Fibroblast of skin of back (primary cell): ENCODE data around the gene MMD.
"Not testable (repeated sequence)": the region's sequence is repeated elsewhere in the genome, so short reads cannot be mapped to it uniquely, and the experiment has no call there.

Experiments used
- DNase-seq: peaks from one replicate; pipeline ENCODE4 v3.0.0-alpha.2; 2013

Gene MMD

DNA sequence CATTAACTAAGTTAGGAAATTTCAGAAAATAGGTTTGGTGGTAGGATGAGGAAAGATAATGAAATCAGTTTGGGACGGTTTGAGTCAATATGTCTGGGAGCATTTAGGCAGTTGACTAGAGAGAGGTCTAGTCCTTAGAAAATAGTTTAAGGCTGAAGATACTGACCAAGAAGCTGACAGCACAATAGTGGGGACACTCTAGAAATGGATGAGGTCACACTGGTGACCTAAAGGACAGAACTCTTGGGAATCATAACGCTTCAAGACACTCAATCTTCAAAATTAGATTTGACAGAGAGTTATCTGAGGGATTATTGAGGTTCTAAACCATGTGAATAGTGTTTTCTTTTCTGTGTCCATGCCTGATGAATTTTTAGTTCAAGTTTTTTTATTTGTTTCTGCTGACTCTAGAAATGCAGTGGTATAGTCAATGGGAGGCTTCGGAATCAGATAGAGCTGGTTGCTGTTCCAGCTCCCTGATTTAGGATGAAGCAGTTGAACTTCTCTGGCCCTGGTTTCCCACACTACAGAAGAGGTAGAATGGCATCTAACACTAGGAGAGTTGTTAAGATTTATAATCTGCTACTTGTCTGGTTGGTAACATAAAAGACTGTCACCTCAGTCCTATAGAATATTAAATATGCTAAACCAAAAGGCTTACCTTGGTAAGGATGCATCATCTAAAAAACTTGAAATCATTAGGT is 29.7 kb downstream of the MMD start:
- DNase-seq: no peak

DNA sequence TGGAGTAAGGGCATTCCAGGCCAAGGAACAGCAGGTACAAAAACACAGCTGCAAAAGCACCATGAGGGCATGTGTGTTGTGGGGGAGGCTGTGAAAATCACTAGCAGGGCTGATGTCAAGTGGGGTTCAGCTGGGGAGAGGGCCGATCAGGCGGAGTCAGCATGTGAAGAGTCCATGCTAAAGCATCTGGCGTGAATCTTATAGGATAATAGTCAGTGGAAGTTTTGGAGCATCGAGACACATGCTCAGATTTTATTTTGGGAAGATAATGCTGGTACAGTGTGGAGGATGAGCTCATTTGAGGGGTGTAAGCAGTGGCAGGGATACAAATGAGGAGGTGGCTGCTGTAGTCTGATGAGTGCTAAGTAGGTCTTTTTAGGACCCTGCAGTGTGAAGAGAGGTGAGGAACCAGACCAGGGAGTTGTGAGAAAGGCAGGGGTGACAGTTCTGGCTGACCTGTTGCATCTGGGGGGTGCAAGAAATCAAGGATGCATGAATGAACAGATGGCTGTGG is 30.3 kb downstream of the MMD start:
- DNase-seq: no peak

DNA sequence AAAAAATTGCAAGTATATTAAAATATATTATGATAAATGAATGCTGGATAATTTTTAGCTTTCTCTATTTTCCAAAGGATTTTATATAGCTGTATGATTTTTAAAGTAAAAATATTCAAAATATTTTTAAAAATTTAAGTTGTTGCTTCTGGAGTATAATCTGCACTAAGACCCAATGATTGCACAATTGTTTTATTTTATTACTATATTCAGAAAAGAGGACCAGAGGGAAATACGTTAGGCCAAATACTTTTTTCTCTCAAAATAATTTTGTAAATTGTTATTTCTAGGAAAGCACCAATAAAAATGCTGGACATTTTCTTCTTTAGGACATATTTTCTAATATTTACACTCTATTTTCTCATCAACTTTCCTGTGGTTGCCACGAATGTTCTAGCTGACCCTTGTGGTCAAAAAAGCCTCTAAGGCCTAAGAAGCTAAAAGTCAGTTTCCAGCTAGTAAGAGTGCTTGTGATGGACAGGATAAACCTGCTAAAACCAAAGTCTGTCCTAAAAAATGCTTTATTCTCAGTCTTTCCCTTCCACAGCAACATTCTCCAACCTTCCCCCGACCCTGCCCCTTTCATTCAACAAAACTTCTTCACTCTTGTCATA is 31.2 kb downstream of the MMD start:
- no peak for DNase-seq

DNA sequence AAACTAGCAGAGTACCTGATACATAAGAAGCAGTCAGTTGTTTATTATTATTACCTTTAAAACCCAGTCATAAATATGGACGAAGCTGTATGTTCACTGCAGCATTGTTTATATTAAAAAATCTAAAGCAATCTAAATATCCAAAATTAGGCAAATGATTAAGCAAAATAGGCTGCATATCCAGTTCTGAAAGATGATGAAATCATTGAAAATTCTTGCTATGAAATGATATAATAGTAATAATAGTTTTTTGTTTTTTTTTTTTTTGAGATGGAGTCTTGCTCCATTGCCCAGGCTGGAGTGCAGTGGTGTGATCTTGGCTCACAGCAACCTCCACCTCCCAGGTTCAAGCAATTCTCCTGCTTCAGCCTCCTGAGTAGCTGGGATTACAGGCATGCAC is 31.9 kb downstream of the MMD start:
- not testable (repeated sequence) for DNase-seq

DNA sequence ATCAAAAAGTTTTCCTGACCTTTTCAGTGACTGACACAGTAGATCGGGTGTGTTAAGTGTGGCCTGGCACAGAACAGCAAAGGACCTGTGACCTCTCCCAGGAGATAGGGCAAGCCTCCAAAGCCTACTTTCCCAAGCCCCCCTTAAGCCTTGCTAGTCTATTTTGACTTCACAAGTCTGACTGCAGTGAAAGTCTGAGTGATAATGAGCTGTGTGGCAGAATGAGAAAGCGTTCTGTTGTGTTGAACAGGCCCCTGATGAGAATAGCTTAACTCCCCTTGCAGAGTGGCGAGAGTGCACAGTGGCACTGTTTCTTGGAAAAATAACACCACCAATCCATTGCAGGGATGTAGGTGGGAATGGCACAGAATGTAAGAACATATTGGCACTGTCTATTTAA is 32.8 kb downstream of the MMD start:
- no peak for DNase-seq

DNA sequence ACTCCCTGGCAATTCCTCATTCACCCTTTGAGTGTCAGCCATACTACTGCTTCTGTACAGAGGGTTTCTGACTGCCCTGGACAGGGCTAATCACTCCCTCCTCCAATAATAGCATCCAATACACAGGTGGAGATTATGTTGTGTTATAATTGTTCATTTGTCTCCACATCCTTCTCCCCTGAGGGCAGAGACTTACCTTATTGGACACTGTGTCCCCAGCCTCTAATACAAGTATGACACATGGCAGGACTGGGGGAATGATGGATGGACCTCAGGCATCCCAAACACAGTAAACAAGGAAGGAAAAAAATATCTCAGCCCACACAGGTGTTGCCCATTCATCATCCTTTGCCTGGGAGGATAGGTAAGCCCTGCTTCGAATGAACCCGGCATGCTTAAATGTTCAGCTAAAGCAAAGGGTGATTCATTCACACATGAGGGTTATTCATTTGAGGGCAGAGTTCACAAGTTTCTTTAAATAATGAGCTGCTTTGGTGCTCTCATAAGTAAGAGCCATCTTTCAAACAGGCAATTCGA is 34.8 kb downstream of the MMD start:
- no peak for DNase-seq

DNA sequence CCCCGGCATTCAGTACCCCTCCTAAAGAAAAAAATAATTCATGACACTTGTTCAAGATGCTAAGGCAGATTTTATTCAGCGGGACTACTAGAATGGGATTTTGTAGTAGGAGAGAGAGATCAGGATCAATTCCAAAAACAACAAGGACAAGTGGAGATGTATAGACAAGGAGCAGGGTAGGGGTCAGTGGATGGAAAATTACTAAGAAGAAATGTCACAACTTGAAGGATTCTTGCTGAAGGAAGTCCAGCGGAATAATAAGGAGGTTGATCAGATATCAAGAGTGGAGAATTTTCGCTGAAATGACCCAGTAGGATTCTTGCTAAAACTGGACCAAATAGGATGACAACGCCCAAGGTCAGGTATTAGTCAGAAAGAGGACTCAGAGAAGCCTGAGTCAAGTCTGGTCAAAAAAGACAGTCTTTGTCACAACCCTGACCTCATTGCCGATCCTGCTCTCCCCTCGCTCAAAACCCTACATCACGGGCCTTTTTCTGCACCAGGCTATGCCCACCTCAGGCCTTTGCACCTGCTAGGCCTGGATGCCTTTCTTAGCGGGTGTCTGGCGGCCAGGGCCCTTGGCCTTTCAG is 36.9 kb downstream of the MMD start:
- no peak for DNase-seq

DNA sequence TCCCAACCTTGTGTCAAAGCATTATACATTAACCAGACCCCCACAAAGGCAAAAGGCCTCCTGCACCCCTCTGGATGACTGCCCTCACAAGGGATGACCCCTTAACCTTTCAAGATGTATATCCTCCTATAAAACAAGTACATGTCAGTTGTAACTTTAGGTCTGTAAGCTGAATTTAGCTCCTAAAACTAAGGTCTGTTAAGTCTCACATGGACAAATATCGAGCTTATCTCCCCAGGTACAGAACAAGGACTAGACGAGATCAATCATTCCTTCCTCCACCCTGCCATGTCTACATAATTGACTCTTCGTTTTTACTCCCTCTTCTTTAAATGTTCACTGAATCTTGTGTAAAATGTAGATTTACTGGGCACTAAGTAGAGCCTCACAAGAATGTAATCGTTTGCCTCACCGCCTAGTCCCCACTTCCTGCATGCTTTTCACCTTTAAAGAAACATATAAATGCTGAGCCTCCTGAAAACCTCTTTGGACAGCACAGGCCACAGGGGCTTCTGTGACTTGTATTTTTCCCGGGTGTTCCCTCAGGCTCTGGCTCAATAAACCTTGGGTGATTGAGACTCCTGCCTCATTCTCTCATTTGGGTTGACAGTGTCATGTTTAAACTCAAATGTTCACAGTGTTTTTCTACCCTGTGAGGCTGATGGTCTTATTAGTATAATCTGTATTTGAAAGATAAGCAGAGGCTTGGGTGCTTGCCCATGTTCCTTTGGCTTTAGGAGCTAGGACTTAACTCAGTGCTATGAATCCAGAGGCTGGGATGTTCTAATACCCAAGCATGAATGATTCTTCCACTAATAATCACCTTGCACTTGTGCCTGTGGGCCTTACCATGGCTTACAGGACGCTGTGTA is 37.6 kb downstream of the MMD start:
- DNase-seq: no peak

DNA sequence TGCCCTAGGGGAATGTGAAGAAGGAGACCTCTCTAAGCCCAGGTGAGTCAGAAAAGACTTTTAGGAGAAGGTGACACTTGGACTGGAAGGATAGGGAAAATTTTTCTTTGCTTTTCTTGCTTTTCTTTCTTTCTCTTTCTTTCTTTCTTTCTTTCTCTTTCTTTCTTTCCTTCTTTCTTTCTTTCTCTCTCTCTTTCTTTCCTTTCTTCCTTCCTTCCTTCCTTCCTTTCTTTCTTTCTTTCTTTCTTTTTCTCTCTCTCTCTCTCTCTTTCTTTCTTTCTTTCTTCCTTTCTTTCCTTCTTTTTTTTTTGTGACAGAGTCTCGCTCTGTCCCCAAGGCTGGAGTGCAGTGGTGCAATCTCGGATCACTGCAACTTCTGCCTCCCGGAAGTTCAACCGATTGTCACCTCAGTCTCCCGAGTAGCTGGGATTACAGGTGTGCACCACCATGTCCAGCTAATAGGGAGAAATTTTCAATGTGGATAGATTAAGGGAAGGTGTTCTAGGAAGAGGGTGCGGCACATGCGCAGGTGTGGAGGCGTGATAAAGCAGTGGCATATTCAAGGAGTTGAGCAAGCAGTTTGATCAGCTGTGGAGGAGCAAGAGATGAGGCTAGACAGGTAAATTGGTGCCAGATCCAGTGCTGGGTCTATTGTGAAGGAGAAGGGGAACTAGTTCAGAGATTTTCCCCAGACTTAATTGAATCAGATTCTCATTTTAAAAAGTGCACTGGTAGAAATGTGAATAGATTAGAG is 40.4 kb downstream of the MMD start:
- no peak for DNase-seq

DNA sequence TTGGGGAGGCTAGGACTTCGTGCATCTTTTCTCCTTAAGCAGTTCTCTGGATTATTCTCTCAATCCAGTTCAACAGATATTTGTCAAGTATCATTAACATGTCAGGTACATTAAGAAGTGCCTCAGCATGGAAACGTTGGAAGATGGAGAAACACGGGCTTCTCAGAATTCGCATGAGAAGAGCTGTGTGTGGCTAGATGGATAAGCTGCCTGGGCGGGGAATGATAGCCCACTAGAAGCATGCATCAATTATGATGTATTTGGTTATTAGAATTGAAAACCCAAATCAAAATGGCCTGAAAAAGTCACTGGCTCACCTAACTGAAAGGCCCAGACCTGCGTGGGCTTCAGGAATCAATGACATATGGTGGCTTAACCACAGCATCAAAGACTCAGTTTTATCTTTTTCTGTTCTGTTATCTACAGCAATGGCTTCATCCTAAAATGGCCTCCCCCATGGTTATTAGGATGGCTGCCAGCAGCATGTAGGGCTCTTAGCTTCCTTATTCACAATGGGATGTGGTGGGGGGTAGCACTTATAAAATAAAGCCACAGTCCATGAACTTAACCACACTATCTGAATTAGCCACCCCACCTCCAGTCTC is 43.9 kb downstream of the MMD start:
- no peak for DNase-seq

DNA sequence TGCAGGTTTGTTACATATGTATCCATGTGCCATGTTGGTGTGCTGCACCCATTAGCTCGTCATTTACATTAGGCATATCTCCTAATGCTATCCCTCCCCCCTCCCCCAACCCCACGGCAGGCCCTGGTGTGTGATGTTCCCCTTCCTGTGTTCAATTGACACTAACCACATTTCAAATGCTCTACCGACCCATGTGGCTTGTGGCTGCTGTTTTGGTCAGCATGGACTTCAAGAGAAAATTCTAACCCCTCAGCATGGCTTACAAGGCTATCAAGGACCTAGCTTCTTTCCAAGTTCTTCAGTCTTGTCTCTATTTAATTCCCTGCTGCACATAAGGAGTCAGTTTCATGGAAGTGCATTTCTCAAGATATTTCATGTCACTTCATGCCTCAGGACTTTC is 52.9 kb downstream of the MMD start:
- DNase-seq: no peak

DNA sequence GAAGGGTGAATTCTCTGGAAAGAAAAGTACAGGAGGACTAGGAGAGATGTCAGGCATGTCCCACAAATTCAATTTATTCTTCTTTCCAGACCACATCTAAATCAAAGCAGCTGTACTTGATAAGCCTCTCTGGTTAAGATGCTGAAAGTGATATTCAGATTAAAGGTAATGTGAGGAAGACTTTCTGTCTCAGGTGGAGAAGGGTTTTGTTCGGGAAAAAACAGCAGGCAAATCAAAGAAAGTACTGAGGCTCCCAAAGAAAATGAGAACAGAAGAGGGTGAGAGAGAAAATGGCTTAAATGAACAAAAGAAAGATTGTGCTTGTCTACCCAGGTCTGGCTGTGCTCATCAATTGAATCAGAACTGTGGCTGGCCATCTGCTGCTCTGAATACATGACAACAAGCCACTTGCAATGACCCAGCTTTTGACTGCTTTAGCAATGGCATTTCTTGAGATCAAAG is 55.6 kb downstream of the MMD start:
- no peak for DNase-seq

DNA sequence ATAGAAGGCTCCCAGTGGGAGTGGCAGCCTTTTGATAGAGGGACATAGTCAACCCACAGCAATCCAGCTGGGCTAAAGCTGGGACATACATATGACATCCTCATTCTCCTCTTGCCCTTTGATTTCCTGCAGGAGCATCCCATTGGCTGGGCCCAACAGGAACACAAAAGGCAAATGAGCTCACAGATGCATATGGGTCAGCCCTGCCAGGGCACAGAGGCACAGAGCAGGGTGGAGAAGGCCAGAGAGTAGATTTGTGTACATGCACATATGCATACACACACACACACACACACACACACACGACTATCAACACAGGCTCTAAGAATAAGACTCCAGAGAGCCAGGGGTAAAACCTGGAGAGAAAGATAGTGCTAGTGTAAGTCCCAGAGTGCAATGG is 58.6 kb downstream of the MMD start:
- DNase-seq: no peak

DNA sequence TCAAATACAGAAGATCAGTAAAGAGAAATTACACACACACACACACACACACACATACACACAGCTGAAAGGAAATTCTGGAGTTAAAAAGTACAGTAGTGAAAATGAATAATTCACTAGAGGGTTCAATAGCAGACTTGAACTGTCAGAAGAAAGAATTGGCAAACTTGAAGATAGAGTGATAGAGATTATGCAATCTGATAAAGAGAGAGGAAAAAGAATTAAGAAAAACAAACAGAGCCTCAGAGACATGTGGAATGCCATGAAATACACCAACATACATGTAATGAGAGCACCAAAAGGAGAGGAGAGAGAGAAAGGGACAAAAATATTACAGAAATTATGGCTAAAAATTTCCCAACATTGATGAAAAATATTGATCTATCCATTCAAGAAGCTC is 60.7 kb downstream of the MMD start:
- no peak for DNase-seq

DNA sequence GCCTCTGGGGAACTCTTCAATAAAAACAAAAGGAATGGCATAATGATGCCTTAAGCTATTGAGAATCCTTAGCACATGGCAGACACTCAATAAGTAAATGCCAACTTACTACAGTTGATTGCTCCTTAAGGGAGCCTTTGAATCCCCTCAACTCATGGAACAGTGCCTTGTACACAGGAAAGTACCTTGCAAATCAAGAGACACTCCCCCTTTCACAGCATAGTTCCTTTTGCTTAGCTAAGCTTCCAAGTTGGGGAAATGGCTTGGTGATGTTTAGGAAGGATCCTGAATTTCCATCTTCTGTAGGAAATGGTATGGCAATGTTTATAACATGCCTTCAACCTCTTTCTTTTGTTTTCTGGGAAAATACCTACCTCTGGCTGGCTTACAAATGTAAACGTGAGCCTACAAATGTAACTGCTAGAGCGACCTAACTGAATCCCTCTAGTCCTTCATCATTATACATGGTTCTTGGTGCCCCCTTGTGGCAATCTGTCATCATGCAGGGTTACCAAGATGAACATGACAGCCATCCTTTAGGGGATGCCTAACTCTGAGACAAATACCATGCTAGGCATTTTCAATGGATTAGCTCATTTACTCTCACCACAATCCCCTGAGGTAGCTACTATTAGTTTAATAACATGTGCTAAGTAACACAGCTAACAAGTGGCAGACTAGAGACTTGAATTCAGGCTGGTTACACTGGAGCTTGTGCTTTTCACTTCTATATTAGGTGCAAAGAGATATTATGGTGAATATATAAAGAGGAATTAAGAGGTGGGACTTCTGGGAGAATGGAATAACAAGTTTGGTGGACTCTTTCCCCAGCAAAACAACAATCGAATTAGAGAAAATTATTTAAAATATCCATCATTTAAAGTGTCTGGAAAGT is 65.0 kb downstream of the MMD start:
- peak; percentile 66 for DNase-seq

DNA sequence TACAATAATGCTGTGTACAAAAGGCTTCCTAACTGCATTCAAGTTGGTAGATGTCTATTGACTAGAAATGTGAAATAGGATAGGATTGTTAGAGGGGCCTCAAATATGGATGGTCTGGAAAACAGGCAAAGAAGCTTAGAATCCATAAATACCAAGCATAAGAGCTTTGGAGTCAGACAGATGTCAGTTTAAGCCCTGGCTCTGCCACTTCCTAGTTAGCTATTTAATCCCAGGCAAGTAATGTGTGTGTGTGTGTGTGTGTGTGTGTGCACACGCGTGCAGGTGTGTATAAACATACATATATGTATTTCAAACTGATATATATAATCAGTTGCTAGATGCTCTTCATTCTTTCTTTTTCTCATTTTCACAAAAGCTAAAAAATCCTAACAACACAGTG is 66.7 kb downstream of the MMD start:
- no peak for DNase-seq

DNA sequence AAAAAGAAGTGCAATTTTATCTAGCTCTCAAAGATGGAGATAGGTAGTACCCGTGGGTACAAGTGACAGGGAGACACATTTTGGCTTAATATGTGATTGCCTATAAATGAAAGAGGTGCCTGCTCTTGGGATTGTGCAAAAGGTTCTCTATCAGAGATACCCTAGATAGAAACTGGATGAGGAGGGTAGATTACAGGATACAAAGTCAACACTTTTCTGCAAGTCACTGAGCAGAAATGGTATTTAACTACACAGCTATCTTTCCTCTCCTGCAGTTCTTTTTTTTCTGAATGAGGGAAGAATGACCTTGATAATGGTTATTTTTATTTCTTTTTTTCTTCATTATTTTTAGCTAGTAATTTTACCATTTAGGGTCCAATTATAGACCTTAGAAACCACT is 67.6 kb downstream of the MMD start:
- no peak for DNase-seq

DNA sequence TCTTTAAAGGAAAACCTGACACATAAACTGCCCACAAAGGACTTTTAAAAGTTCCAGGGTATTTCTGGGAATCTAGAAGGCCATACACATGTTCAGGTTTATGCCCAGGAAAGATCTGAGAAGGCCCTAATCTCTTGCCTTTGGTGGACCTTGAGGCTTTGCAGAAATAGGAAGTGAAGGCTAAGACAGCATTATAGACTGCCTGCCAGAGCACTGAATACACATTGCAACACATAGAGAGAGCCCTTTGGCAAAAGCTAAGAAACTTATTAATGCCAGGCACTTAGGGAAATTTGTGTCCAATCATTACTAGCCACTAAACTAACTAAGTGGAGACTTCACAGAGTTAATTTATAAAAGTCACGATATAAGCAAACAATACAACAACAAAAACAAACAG is 70.4 kb downstream of the MMD start:
- no peak for DNase-seq

DNA sequence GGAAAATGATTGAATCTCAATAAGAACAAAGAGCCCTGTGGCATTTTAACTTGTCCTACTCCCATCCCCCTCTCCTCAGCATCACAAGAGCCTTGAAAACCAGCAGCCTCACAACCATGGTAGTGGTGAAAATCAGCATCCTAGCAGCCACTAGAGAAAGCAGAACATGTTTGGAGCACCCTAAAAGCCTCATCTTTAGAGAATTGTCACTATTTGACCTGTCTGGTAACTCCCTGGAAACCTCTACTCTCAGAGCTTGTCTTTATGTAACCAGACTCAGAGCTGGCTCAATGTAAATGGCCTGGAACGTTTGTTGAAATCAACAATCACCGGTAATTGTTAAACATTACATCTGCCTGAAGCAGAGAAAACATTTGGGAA is 70.8 kb downstream of the MMD start:
- DNase-seq: no peak

DNA sequence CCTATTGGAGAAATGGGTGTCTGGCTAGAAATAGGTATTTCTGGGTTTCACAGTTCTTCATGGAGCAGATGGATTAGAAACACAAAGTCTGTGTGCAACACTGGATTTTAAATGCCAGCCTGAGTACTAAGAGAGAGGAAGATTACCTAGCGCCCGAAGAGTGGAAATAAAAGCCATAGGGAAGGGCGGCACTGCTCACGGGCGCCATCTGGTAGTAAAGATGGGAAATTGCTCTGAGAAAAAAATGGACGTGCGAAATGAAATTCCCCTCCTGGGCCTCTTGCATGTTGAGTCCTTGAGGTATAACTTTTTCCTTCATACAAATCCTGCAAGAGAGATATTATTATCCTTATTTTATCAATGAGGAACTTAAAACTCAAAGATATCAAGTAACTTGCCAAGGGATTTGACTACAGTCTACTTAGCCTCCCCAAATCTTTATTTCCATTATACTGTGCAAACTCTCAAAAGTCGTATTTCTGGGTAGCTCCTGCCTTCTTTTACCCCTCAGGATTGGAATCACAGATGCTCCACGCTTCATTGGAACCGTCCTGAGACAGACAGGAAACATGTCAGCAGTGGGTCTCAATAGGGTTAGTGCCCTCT is 72.8 kb downstream of the MMD start:
- DNase-seq: peak; percentile 38
